SIG-M5 treated with dmso at 0.1 percent for 504 hours (cell line): ENCODE results near the gene MEGF8.
"Not testable (repeated sequence)": the region's sequence is repeated elsewhere in the genome, so short reads cannot be mapped to it uniquely, and the experiment has no call there.

Source experiments
- DNase-seq: peaks from one replicate; lab custom pipeline; 2025; ENCODE audit not compliant: unreplicated experiment; lab: John Stamatoyannopoulos, UW

The MEGF8 gene

DNA sequence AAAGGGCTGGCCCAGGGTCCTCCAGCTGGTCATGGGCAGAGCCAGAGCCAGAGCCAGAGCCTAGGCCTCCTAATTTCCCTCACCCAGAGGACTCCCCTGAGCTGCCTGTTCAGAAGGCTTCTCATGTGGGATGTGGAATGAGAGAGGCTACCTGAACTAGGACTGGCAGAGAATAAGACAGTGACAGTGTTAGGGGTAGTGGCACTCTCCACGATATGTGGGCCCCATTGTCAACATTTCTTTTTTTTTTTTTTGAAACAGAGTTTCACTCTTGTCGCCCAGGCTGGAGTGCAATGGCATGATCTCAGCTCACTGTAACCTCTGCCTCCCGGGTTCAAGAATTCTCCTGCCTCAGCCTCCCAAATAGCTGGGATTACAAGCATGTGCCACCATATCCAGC, 5.9 kb downstream of the MEGF8 start:
- not testable (repeated sequence) for DNase-seq

DNA sequence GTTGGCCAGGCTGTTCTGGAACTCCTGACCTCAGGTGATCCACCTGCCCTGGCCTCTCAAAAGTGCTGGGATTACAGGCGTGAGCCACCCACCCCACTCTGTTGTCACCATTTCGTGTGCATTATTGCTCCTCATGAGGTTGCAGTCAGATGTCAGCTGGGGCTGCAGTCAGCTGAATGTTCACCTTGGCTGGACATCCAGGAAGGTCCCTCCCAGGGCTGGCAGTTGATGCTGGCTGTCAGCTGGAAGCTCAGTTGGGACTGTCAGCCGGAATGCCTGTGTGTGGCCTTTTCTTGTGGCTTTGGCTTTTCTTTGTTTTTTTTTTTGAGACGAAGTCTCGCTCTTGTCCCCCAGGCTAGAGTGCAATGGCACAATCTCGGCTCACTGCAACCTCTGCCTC, 6.6 kb downstream of the MEGF8 start:
- DNase-seq = no peak

DNA sequence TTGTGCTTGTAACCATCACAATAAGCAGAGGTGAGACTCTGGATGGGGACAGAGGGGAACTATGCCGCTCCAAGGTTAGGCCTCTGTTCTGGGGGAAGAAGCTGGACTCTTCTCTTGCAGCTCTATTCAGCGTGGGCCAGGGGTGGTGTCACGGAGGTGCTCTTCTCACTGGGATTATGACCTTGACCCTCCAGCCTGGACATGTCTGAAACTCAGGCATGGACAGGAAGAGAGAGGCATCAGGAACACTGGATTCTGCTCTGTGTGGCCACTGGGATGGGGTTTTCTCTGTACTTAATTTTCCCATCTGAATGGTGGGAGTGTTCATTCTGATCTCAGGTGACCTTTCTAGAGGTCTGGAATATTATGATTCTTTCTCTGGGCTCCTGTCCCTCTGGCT, 7.6 kb downstream of the MEGF8 start:
- no peak for DNase-seq

DNA sequence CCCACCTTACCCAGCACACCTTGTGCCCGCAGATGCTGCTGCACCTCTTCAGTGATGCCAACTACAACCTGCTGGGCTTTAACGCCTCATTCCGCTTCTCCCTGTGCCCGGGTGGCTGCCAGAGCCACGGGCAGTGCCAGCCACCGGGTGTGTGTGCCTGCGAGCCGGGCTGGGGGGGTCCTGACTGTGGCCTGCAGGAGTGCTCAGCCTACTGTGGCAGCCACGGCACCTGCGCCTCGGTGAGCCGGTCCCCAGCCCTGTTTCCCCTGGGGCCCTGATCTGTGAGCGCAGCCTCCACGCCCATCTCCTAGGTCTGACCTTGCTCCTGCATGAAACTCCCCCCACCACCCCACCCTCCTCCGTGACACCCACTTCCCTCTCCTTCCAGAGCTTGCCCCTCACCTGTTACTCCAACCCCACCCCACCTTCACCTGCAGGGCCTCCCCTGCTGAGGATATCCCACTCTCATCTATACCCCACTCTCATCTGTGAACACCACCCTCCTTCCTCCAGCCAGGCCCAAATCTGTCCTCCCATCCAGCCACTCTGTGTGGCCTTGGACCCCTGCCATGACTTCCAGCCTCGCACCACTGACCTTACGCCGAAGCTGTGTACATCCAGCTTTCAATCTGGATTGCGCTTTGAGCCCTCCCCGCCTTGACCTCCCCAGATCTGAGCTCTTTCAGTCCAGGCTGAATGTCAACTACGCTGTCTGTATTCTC, 8.7 kb downstream of the MEGF8 start:
- no peak for DNase-seq

DNA sequence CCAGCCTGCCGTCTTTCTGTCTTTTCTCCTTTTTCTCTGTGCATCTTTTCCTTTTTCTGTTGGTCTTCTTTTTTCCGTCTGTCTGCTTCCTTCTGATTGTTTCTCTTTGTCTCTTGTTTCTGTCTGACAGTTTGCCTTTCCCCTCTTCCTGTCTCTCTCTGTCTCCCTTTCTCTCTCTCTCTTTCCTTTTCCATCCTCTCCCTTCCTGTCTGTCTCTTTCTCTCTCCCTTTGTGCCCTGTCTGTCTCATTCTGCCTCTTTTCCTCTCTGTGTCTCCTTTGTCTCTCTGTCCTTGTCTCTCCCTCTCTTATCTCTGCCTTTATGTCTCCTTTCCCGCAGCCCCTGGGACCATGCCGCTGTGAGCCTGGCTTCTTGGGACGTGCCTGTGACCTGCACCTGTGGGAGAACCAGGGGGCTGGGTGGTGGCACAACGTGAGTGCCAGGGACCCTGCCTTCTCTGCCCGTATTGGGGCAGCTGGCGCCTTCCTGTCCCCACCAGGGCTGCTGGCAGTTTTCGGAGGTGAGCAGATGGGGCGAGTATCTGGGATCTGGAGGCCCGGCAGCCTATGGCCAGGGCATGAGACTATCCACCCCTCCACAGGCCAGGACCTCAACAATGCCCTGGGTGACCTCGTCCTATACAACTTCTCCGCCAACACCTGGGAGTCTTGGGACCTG, 9.4 kb downstream of the MEGF8 start:
- no peak for DNase-seq

DNA sequence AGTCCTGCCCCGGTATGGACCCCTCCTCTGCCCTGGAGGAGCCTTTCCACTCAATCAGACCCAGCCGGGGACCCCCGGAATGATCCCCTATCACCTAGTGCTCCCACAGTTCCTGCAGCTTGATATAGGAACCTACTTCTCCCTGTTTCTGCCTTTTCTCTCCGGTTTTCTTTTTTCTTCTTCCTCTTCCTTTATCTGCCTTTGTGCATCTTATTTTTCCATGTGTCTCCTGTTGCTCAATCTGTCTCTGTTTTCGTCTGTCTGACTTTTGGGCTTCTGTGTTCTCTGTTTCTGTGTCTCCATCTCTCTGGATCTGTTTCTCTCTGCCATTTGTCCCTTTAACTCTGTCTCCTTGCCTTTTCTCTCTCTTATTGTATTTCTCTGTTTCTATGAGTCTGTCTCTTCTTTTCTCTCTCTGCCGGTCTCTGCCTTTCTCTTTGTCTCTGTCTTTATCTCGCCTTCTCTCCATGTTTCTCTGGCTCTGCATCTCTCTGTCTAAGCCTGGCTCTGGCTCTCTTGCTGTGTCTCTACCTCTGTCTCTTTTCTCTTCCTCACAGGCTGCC, 10.0 kb downstream of the MEGF8 start:
- DNase-seq = peak; percentile 15

DNA sequence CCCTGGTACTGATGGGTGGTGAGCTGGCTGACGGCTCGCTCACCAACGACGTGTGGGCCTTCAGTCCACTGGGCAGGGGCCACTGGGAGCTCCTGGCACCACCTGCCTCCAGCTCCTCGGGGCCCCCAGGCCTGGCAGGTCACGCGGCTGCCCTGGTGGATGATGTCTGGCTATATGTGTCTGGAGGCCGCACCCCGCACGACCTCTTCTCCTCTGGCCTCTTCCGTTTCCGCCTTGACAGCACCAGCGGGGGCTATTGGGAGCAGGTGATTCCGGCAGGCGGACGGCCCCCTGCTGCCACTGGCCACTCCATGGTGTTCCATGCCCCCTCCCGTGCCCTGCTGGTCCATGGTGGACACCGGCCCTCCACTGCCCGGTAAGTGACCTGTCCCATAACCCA, 10.5 kb downstream of the MEGF8 start:
- DNase-seq = no peak

DNA sequence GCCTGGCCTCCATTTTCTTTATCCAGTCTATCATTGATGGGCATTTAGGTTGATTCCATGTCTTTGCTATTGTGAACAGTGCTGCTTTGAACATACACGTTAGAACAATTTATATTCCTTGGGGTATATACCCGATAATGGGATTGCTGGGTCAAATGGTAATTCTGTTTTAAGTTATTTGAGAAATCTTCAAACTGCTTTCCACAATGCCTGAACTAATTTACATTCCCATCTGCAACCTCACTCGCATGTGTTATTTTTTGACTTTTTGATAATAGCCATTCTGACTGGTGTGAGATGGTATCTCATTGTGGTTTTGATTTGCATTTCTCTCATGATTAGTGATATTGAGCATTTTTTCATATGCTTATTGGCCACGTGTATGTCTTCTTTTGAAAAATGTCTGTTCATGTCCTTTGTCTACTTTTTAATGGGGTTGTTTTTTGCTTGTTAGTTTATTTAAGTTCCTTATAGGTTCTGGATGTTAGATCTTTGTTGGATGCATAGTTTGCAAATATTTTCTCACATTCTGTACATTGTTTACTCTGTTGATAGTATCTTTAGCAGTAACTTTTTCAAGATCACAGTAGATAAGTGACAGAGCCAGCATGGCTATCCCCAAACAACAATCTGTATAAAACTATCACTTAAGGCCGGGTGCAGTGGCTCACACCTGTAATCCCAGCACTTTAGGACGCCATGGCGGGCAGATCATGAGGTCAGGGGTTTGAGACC, 13.9 kb downstream of the MEGF8 start:
- DNase-seq = not testable (repeated sequence)

DNA sequence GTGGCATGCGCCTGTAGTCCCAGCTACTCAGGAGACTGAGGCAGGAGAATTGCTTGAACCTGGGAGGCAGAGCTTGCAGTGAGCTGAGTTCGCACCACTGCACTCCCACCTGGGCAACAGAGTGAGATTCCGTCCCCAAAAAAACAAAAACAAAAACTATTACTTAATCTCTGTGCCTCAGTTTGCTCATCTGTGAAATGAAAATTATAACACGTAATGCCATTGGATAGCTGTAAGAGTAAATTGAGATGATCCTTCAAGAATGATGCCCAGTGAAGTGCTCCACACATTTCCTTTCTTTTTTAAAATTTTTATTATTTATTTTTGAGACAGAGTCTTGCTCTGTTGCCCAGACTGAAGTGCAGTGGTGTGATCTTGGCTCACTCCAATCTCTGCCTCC, 14.5 kb downstream of the MEGF8 start:
- DNase-seq = not testable (repeated sequence)

DNA sequence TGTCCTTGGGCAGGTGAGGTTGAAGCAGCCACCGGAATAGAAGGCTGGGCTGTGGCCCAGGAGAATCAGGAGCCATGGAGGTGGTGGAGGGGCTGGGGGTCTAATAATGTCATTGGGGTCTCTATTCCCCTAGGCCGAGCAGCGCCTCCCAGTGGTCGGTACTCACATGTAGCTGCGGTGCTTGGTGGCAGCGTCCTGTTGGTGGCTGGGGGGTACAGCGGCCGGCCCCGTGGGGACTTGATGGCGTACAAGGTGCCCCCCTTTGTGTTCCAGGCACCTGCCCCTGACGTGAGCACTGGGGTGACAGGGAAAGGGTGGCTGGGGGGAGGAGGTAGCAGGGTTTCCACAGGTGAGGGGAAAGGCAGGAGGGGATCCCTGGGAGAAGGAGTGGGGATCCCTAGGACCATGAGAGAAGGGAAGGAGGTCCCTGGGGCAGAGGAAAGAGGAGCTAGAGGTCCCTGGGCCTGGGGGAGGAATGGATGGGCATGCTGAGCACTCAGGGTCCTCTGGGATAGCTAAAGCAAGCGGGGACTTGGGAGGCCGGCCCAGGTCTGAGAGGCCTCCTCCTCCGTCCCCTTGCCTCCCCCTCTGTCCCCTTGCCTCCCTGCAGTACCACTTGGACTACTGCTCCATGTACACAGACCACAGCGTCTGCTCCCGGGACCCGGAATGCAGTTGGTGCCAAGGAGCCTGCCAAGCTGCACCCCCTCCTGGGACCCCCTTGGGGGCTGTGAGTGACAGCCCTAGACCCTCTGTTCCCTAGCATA, 18.1 kb downstream of the MEGF8 start:
- DNase-seq = no peak

DNA sequence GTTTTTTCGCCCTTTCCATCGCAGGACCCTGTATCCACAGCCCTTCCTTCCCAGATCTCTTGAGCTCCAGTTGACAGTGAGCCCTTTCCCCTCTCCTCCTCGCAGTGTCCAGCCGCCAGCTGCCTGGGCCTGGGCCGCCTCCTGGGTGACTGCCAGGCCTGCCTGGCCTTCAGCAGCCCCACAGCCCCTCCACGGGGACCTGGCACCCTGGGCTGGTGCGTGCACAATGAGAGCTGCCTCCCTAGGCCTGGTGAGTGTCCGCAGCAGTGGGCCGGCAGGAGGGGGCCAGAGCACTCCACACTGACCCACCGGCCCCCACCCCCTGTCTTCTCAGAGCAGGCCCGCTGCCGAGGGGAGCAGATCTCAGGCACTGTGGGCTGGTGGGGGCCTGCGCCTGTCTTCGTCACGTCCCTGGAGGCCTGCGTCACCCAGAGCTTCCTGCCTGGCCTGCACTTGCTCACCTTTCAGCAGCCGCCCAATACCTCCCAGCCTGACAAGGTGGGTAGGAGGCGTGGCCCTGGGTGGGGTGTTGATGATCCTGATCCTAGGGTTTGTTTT, 19.0 kb downstream of the MEGF8 start:
- DNase-seq = no peak

DNA sequence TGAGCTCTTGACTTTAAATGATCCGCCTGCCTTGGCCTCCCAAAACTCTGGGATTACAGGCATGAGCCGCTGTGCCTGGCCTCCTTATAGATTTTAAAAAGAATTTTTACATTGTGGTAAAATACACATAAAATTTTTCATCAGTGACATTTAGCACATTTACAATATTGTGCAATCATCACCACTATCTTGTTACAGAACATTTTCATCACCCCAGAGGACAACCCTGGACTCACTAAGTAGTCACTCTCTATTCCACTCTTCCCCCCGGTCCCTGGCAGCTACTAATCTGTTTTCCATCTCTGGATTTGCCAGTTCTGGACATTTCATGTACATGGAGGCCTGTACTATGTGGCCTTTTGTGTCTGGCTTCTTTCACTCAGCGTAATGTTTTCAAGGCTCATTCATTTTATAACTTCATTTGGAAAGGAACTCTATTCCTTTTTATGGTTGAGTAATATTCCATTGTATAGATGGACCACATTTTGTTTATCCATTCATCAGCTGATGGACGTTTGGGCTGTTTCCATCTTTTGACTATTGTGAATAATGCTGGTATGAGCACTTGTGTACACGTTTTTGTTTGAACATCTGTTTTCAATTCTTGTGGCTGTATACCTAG, 19.9 kb downstream of the MEGF8 start:
- DNase-seq = no peak

DNA sequence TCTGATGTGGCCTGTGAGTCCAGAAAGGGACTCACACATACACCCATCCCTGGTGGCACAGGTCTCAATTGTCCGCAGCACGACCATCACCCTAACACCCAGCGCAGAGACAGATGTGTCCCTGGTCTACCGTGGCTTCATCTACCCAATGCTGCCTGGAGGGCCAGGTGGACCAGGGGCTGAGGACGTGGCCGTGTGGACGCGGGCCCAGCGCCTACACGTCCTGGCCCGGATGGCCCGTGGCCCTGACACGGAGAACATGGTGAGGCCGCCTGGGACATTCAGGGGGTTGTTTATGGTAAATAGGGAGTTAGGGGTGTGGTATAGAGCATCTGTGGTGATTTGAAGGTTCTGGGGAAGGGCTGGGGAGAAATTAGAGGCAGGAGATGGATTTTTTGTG, 22.8 kb downstream of the MEGF8 start:
- DNase-seq = no peak

DNA sequence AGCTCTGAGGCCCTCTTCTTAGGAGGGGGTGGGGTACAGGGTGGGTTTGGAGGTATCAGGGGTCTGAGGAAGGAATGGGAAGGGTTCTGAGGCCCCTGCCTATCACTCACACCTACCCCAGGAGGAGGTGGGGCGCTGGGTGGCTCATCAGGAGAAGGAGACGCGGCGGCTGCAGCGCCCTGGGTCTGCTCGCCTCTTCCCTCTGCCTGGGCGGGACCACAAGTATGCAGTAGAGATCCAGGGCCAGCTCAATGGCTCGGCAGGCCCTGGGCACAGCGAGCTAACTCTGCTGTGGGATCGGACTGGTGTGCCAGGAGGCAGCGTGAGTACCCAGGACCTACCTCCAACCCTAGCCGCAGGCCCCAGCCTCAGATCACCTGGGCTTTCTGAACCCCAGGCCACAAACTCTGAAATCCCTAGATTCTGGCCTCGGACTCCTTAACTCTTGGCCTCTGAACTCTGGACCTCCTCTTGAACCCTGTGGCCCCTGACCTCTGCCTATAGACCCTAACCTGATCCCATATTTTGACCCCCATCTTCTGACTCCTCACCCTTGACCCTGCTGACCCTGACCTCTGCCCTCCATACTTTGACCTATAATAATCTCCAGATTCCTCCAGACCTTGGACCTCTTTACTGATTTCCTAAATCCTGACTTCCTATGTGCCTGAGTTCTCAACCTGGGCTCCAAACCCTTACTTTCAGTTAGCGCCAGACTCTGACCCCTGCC, 24.1 kb downstream of the MEGF8 start:
- no peak for DNase-seq

DNA sequence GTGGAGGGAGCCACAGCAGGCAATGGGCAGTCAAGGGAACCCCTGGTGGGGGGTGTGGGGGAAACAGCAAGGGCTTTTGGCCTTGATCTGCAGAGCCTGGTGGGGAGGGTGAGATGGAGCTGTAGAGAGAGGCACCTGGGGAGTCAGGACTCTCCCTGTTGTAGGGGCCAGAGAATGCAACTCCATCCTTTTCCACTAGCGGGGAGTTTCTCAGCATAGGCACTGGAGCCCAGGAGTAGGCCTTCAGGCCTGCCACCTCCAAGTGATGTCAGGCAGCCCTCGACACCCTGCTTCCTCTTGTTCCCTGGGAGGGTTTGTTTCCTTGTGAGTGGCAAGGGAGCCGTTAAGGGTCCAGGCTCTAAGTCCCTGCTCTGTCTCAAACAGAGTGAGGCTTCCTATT, 25.0 kb downstream of the MEGF8 start:
- DNase-seq = no peak

DNA sequence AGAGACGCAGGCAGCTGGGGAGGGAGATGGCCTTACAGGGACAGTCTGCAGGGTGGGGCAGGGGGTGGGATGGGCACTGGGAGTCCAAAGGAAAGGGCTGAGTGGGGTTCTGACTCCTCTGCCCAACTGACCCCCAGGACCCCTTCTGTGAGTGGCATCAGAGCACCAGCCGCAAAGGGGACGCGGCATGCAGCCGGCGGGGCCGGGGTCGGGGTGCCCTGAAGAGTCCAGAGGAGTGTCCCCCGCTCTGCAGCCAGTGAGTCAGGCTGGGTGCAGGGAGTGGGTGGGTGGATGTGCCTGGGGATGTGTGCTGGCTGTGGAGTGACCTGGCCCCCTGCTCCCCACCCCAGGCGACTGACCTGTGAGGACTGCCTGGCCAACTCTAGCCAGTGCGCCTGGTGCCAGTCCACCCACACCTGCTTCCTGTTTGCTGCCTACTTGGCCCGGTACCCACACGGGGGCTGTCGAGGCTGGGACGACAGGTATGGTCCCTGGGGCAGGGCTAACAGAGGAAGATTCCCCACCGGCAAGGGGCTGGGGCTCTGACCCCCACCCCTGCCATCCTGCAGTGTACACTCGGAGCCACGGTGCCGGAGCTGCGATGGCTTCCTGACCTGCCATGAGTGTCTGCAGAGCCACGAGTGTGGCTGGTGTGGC, 25.8 kb downstream of the MEGF8 start:
- no peak for DNase-seq

DNA sequence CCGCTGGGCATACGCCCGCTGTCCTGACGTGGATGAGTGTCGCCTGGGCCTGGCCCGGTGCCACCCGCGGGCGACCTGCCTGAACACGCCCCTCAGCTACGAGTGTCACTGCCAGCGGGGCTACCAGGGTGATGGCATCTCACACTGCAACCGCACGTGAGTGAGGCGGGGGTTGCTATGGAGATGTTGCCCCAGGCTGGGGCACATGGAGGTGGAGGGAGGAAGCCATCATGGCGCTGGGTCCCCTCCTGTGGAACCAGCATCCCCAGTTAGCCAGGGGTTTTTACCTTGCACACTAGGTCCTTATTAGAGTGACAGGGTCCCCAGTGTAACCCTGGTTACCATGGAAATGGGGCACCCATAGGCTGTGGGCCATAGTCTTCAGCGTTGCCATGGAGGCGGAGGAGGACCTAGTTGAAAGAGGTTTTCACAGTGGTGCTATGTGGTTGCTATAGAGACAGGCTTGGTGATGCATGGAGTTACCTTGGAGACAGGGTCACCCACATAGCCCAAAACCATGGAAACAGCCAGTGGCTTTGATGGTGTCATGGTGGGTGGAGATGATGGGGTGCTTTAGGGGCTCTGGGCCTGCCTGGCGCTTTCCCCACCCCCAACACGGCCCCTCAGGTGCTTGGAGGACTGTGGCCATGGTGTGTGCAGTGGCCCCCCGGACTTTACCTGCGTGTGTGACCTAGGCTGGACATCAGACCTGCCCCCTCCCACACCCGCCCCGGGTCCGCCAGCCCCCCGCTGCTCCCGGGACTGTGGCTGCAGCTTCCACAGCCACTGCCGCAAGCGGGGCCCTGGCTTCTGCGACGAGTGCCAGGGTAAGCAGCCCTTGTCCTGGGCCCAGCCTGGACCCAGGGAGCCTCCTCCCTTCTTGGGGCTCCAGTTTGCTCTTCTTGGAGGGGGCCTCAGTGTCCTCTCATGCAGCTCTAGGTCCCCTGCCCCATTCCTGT, 27.1 kb downstream of the MEGF8 start:
- no peak for DNase-seq
